ENCODE data around the gene IQCB1. TPM values are rescaled to one million over a fixed set of nuclear protein-coding genes. Genes with fewer than 3 reads are reported as not detected.
"Not testable (repeated sequence)": the region's sequence is repeated elsewhere in the genome, so short reads cannot be mapped to it uniquely, and the experiment has no call there.

IQCB1 gene
- total RNA-seq, 2 donors from 2014 or later, result 6.5 to 6.7 TPM

DNA sequence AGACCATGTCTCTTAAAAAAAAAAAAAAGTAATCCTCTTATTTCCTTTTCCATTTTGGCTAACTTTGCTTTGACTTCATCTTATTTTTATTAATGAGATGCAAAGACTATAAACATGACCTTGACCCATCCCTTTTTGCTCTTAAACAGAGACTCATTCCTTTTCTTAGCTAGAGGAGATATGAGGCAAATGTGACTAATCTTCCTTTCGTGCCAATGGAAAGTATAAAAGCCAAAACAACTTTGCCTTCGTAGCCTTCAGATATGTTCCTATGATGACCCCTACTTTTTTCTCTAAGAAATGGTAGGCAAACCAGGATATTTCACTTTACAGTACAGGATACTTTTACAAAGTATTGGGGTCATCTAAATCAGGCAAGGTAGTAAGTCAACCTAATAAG is 48.4 kb downstream of the IQCB1 start:
- H3K27me3 ChIP-seq, result no peaks in the 10 kb centered on the region
- H3K4me3 ChIP-seq, result no peak overlapping the region
- H3K4me1 ChIP-seq, result no peaks in the 10 kb centered on the region
- H3K9me3 ChIP-seq, result no peaks in the 10 kb centered on the region
- no peak for DNase-seq (ENCODE audit: low spot score)
- TF ChIP-seq CTCF (IDR thresholded peaks at IDR 0.05), result no peak
- peaks cover 21% of the 10 kb centered on the region for H3K36me3 ChIP-seq
- H3K27ac ChIP-seq, result no peak overlapping the region

GRCh38 chr3:121782784-121783183 is 52.1 kb downstream of the IQCB1 start:
- DNase-seq (ENCODE audit: low spot score); H3K27me3 ChIP-seq; H3K27ac ChIP-seq; H3K9me3 ChIP-seq; H3K4me3 ChIP-seq; H3K4me1 ChIP-seq: not testable (repeated sequence)
- peaks cover 21% of the 10 kb centered on the region for H3K36me3 ChIP-seq

- no peak for DNase-seq (ENCODE audit: low spot score)
- no peaks in the 10 kb centered on the region for H3K4me1 ChIP-seq
- H3K27ac ChIP-seq, result no peak overlapping the region
- H3K9me3 ChIP-seq, result no peaks in the 10 kb centered on the region
- no peak overlapping the region for H3K4me3 ChIP-seq
- H3K36me3 ChIP-seq, result peaks cover 20% of the 10 kb centered on the region
- H3K27me3 ChIP-seq, result no peaks in the 10 kb centered on the region
- TF ChIP-seq CTCF (IDR thresholded peaks at IDR 0.05), result no peak
These were observed 53.2 kb downstream of the IQCB1 start for GRCh38 chr3:121781611-121782010.

DNA sequence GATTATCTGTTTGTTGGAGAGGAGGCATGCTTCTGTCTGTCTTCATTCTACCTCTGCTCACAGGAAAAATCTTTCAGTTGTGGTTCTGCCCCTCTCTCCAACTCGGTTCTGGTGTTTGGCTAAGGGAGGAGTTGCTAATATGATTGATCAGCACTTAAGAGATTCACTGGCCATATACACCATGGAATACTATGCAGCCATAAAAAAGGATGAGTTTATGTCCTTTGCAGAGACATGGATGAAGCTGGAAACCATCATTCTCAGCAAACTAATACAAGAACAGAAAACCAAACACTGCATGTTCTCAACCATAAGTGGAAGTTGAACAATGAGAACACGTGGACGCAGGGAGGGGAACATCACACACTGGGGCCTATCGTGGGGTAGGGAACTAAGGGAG is 59.8 kb downstream of the IQCB1 start:
- not testable (repeated sequence) for H3K4me1 ChIP-seq; H3K27ac ChIP-seq; H3K9me3 ChIP-seq; H3K27me3 ChIP-seq; DNase-seq (ENCODE audit: low spot score); H3K4me3 ChIP-seq
- H3K36me3 ChIP-seq, result peaks cover 53% of the 10 kb centered on the region

GRCh38 chr3:121769246-121769645 is 65.6 kb downstream of the IQCB1 start:
- H3K27me3 ChIP-seq, result no peaks in the 10 kb centered on the region
- no peak overlapping the region for H3K27ac ChIP-seq
- H3K4me1 ChIP-seq, result no peaks in the 10 kb centered on the region
- no peak for TF ChIP-seq CTCF (IDR thresholded peaks at IDR 0.05)
- H3K36me3 ChIP-seq, result peaks cover 39% of the 10 kb centered on the region
- DNase-seq (ENCODE audit: low spot score), result no peak
- H3K9me3 ChIP-seq, result no peaks in the 10 kb centered on the region
- H3K4me3 ChIP-seq, result no peak overlapping the region

GRCh38 chr3:121768452-121768851 is 66.4 kb downstream of the IQCB1 start:
- Histone ChIP-seq H3K27me3 (no peaks in the 10 kb centered on the region), H3K36me3 (peaks cover 36% of the 10 kb centered on the region), H3K27ac (no peak overlapping the region), H3K4me1 (no peaks in the 10 kb centered on the region), H3K9me3 (no peaks in the 10 kb centered on the region), H3K4me3 (no peak overlapping the region)
- no peak for DNase-seq (ENCODE audit: low spot score)
- TF ChIP-seq CTCF (IDR thresholded peaks at IDR 0.05), result no peak

- DNase-seq (ENCODE audit: low spot score), result no peak
These were observed 75.2 kb downstream of the IQCB1 start for GRCh38 chr3:121759541-121760202.

More at GRCh38 chr3:121759541-121760202, 75.2 kb downstream of the IQCB1 start:
- Histone ChIP-seq H3K4me3 (no peak overlapping the region), H3K4me1 (peaks cover 0 to 12% of the 10 kb centered on the region in 2 donors), H3K27me3 (no peaks in the 10 kb centered on the region), H3K9me3 (no peaks in the 10 kb centered on the region), H3K27ac (no peak overlapping the region), H3K36me3 (no peaks in the 10 kb centered on the region)
- TF ChIP-seq CTCF (IDR thresholded peaks at IDR 0.05), result no peak
